NCI-H1417 (cell line): Measurements from ENCODE around the gene HK2.
"Not testable (repeated sequence)": the region's sequence is repeated elsewhere in the genome, so short reads cannot be mapped to it uniquely, and the experiment has no call there.

Experiments
- DNase-seq, 3 experiments: peaks; one replicate each; lab custom pipeline; 2025; lab: John Stamatoyannopoulos, UW

HK2 gene

GRCh38 chr2:74833418-74834233 lies at the start of gene HK2:
Gene HK2 (plus strand): TSS chr2:74834127. CDS start chr2:74834581, 454 bp downstream.
- peak; percentile 74 to 79 (median 76) for DNase-seq

- no peak for DNase-seq
Observed at GRCh38 chr2:74789271-74789670, 44.7 kb upstream of the HK2 start.

- no peak for DNase-seq
Observed at GRCh38 chr2:74792282-74792681, 41.6 kb upstream of the HK2 start.

GRCh38 chr2:74794878-74795277 lies 39.0 kb upstream of the HK2 start:
- not testable (repeated sequence) for DNase-seq

GRCh38 chr2:74806355-74806839 lies 27.5 kb upstream of the HK2 start:
- no peak for DNase-seq

GRCh38 chr2:74806920-74807319 lies 27.0 kb upstream of the HK2 start:
- DNase-seq, result no peak

- DNase-seq, result no peak
Observed at GRCh38 chr2:74812787-74813590, 20.9 kb upstream of the HK2 start.

- no peak for DNase-seq
Observed at GRCh38 chr2:74814102-74814501, 19.8 kb upstream of the HK2 start.

- peak in 1 of 3 experiments; percentile 49 for DNase-seq
Observed at GRCh38 chr2:74815941-74816340, 18.0 kb upstream of the HK2 start.

GRCh38 chr2:74816540-74817303 lies 17.2 kb upstream of the HK2 start:
- peak; percentile 5 to 30 (median 25) for DNase-seq

- no peak for DNase-seq
Observed at GRCh38 chr2:74817304-74817675, 16.6 kb upstream of the HK2 start.

GRCh38 chr2:74819702-74820101 lies 14.2 kb upstream of the HK2 start:
- no peak for DNase-seq

GRCh38 chr2:74821177-74822126 lies 12.5 kb upstream of the HK2 start:
- DNase-seq, result no peak

GRCh38 chr2:74822771-74823566 lies 11.0 kb upstream of the HK2 start:
- DNase-seq, result no peak

- no peak for DNase-seq
Observed at GRCh38 chr2:74824679-74825078, 9.2 kb upstream of the HK2 start.

- DNase-seq, result no peak
Observed at GRCh38 chr2:74828543-74828942, 5.4 kb upstream of the HK2 start.

- no peak for DNase-seq
Observed at GRCh38 chr2:74831693-74832530, 2.0 kb upstream of the HK2 start.

GRCh38 chr2:74834234-74834791 lies 386 bp downstream of the HK2 start:
- DNase-seq, result peak; percentile 4 to 63 (median 60)
